SK-N-SH (cell line): Measurements from ENCODE around the gene MARCKSL1.

Experiments
- TEAD4 ChIP-seq: IDR thresholded peaks from 2 replicates; pipeline ENCODE4 v1.4.0; 2012; ENCODE audit warnings: mild to moderate bottlenecking, borderline replicate concordance; ENCODE audit not compliant: insufficient read depth
- TF ChIP-seq, protein P1 (sequence below): fragments of 200-600 bp; sonication (generic); IDR thresholded peaks from 2 replicates; pipeline ENCODE4 v1.6.1; 2017; ENCODE audit warnings: antibody characterized with exemption, mild to moderate bottlenecking, moderate library complexity

- TF ChIP-seq, protein P1, sequence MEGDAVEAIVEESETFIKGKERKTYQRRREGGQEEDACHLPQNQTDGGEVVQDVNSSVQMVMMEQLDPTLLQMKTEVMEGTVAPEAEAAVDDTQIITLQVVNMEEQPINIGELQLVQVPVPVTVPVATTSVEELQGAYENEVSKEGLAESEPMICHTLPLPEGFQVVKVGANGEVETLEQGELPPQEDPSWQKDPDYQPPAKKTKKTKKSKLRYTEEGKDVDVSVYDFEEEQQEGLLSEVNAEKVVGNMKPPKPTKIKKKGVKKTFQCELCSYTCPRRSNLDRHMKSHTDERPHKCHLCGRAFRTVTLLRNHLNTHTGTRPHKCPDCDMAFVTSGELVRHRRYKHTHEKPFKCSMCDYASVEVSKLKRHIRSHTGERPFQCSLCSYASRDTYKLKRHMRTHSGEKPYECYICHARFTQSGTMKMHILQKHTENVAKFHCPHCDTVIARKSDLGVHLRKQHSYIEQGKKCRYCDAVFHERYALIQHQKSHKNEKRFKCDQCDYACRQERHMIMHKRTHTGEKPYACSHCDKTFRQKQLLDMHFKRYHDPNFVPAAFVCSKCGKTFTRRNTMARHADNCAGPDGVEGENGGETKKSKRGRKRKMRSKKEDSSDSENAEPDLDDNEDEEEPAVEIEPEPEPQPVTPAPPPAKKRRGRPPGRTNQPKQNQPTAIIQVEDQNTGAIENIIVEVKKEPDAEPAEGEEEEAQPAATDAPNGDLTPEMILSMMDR: no peak
- no peak for TF ChIP-seq TEAD4
Observed at GRCh38 chr1:32341186-32341757, 5.2 kb upstream of the MARCKSL1 start.
